Lower leg skin (tissue), 3 donors: ENCODE data around the gene RAPGEF5.
"Not testable (repeated sequence)": the region's sequence is repeated elsewhere in the genome, so short reads cannot be mapped to it uniquely, and the experiment has no call there.

ENCODE experiments used
- POLR2A ChIP-seq, 2 donors: fragments of 450-650 bp; IDR thresholded peaks; one replicate each; pipeline ENCODE4 v1.6.1; 2016 to 2017; ENCODE audit warnings: antibody characterized with exemption in 2 of 2, mild to moderate bottlenecking in 1 of 2, moderate library complexity in 1 of 2
- TF ChIP-seq, protein P1 (sequence below), 3 donors: fragments of 450-650 bp; IDR thresholded peaks; one replicate each; pipeline ENCODE4 v1.5.1; 2016; ENCODE audit warnings: antibody characterized with exemption in 3 of 3, mild to moderate bottlenecking in 3 of 3, moderate library complexity in 2 of 3

GRCh38 chr7:22078872-22079271 lies 278.1 kb downstream of the RAPGEF5 start:
- TF ChIP-seq, protein P1, sequence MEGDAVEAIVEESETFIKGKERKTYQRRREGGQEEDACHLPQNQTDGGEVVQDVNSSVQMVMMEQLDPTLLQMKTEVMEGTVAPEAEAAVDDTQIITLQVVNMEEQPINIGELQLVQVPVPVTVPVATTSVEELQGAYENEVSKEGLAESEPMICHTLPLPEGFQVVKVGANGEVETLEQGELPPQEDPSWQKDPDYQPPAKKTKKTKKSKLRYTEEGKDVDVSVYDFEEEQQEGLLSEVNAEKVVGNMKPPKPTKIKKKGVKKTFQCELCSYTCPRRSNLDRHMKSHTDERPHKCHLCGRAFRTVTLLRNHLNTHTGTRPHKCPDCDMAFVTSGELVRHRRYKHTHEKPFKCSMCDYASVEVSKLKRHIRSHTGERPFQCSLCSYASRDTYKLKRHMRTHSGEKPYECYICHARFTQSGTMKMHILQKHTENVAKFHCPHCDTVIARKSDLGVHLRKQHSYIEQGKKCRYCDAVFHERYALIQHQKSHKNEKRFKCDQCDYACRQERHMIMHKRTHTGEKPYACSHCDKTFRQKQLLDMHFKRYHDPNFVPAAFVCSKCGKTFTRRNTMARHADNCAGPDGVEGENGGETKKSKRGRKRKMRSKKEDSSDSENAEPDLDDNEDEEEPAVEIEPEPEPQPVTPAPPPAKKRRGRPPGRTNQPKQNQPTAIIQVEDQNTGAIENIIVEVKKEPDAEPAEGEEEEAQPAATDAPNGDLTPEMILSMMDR (IDR thresholded peaks at IDR 0.05): not testable (repeated sequence)
- TF ChIP-seq POLR2A (IDR thresholded peaks at IDR 0.05): not testable (repeated sequence)
